Measurements from ENCODE around the gene ELOVL7. TPM values are rescaled to one million over a fixed set of nuclear protein-coding genes. Genes with fewer than 3 reads are reported as not detected.

The ELOVL7 gene
- total and polyA plus RNA-seq, 2 donors (not counting 3 experiments of a cell fraction or from before 2014, with no cell fraction given), result 0.01 to 0.09 TPM

DNA sequence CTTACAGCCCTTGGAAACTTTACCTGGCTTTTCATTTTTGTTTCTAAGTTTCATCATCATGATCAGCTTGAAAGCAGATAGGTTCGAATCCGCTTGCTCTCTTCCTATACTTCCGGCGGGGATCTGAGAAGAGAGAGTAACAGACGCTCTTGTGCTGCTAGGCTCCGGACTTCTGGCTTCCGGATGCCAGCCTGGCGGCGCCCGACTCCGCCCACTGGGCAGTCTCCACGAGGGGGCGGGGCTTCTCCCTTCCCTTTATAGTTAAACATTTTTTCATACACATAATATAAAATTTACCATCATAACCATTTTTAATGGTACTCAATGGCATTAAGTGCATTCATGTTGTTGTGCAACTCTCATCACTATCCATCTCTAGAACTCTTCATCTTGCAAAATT, 49.5 kb upstream of the ELOVL7 start:
- intact Hi-C loops (cut with micrococcal nuclease), result no loop called here
- no TSS peak for BruUV-seq (replicated peaks)
- ChIA-PET CTCF (no interaction called here), POLR2A (no interaction called here)
- dilution Hi-C loops (cut with MboI; ENCODE audit: extremely low pct_ligation_motif_present, low sequenced_read_pairs), result no loop called here
- no peak for TF ChIP-seq POLR2AphosphoS5 (IDR thresholded peaks at IDR 0.05; ENCODE audit: insufficient read depth, low read depth, low read length)
- TF ChIP-seq EZH2 (IDR thresholded peaks at IDR 0.05; ENCODE audit: borderline replicate concordance, low read depth, low read length, severe bottlenecking), result no peak
- no peak for TF ChIP-seq JUN (IDR thresholded peaks at IDR 0.05; ENCODE audit: borderline replicate concordance, insufficient read depth, insufficient read length, low read depth)
- TF ChIP-seq, protein P1, sequence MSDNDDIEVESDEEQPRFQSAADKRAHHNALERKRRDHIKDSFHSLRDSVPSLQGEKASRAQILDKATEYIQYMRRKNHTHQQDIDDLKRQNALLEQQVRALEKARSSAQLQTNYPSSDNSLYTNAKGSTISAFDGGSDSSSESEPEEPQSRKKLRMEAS (IDR thresholded peaks at IDR 0.05; ENCODE audit: insufficient read depth, insufficient read length), result no peak
- TF ChIP-seq GATA2 (IDR thresholded peaks at IDR 0.05; ENCODE audit: insufficient read depth, insufficient read length, low read depth, low read length), result no peak
- TF ChIP-seq POLR2A (IDR thresholded peaks at IDR 0.05; ENCODE audit: low read depth, low read length), result no peak
- TF ChIP-seq, protein P2, sequence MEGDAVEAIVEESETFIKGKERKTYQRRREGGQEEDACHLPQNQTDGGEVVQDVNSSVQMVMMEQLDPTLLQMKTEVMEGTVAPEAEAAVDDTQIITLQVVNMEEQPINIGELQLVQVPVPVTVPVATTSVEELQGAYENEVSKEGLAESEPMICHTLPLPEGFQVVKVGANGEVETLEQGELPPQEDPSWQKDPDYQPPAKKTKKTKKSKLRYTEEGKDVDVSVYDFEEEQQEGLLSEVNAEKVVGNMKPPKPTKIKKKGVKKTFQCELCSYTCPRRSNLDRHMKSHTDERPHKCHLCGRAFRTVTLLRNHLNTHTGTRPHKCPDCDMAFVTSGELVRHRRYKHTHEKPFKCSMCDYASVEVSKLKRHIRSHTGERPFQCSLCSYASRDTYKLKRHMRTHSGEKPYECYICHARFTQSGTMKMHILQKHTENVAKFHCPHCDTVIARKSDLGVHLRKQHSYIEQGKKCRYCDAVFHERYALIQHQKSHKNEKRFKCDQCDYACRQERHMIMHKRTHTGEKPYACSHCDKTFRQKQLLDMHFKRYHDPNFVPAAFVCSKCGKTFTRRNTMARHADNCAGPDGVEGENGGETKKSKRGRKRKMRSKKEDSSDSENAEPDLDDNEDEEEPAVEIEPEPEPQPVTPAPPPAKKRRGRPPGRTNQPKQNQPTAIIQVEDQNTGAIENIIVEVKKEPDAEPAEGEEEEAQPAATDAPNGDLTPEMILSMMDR (IDR thresholded peaks at IDR 0.05; ENCODE audit: extremely low read depth in 1 of 2, insufficient read depth in 1 of 2, low read depth in 1 of 2, low read length in 2 of 2), result no peak
- TF ChIP-seq MYC (IDR thresholded peaks at IDR 0.05; ENCODE audit: low read depth, low read length), result no peak
- TF ChIP-seq FOS (IDR thresholded peaks at IDR 0.05; ENCODE audit: borderline replicate concordance, insufficient read depth, low read length), result no peak
- no peaks in the 10 kb centered on the region for H3K27me3 ChIP-seq (ENCODE audit: control insufficient read depth in 2 of 2, insufficient read depth in 2 of 2, low read length in 2 of 2)
- no peaks in the 10 kb centered on the region for H3K36me3 ChIP-seq (ENCODE audit: control insufficient read depth in 2 of 2, extremely low read depth in 1 of 2, insufficient read depth in 2 of 2, low read length in 2 of 2)
- H2AFZ ChIP-seq (ENCODE audit: low read depth, low read length), result no peak overlapping the region
- FAIRE-seq (no peak), DNase-seq (ENCODE audit: low read depth, low spot score) (no peak)
- no peak overlapping the region for H3K9ac ChIP-seq (replicated peaks; ENCODE audit: extremely low read depth, insufficient read depth, low read length)
- no peaks in the 10 kb centered on the region for H3K79me2 ChIP-seq (ENCODE audit: control insufficient read depth, insufficient read depth, low read length)
- H3K4me1 ChIP-seq (ENCODE audit: control insufficient read depth, extremely low read depth, insufficient read depth, low read length), result no peaks in the 10 kb centered on the region
- no peak overlapping the region for H3K27ac ChIP-seq (ENCODE audit: insufficient read depth, low read depth, low read length)
- no peak overlapping the region for H3K4me2 ChIP-seq (ENCODE audit: insufficient read depth, low read length)
- H4K20me1 ChIP-seq (replicated peaks; ENCODE audit: control insufficient read depth, extremely low read depth, insufficient read depth, low read length), result no peaks in the 10 kb centered on the region
- no peaks in the 10 kb centered on the region for H3K9me1 ChIP-seq (replicated peaks; ENCODE audit: control insufficient read depth, extremely low read depth, insufficient read depth, low read length)
- H3K9me3 ChIP-seq (replicated peaks; ENCODE audit: control insufficient read depth, insufficient read depth, low read length), result no peaks in the 10 kb centered on the region
- no peak overlapping the region for H3K4me3 ChIP-seq (replicated peaks in 1 of 3; ENCODE audit: insufficient read depth in 1 of 3, low read depth in 1 of 3, low read length in 3 of 3)
